ENCODE measurements around the gene PRRC2A. TPM values are rescaled to one million over a fixed set of nuclear protein-coding genes. Genes with fewer than 3 reads are reported as not detected.

Gene PRRC2A
- total RNA-seq, 1 donor from 2014 or later: 290 TPM

- Mint-ChIP-seq H3K27ac (peak overlapping the region; percentile 34), H3K36me3 (peaks cover 35% of the 10 kb centered on the region), H3K27me3 (ENCODE audit: low read depth) (no peaks in the 10 kb centered on the region), H3K4me3 (no peak overlapping the region), H3K4me1 (no peaks in the 10 kb centered on the region), H3K9me3 (no peaks in the 10 kb centered on the region)
- DNase-seq (ENCODE audit: low spot score in 2 of 2, unreplicated experiment in 2 of 2): no peak
- TF ChIP-seq CTCF (IDR thresholded peaks at IDR 0.05; ENCODE audit: unreplicated experiment): no peak
Measured at GRCh38 chr6:31636698-31637596, 16.4 kb downstream of the PRRC2A start.

GRCh38 chr6:31639043-31639442 is 18.5 kb downstream of the PRRC2A start:
- no peaks in the 10 kb centered on the region for H3K4me1 Mint-ChIP-seq
- H3K4me3 Mint-ChIP-seq: no peak overlapping the region
- DNase-seq (ENCODE audit: low spot score in 2 of 2, unreplicated experiment in 2 of 2): no peak
- H3K36me3 Mint-ChIP-seq: peaks cover 35% of the 10 kb centered on the region
- H3K27ac Mint-ChIP-seq: peak overlapping the region; percentile 72
- no peaks in the 10 kb centered on the region for H3K9me3 Mint-ChIP-seq
- no peak for TF ChIP-seq CTCF (IDR thresholded peaks at IDR 0.05; ENCODE audit: unreplicated experiment)
- no peaks in the 10 kb centered on the region for H3K27me3 Mint-ChIP-seq (ENCODE audit: low read depth)

GRCh38 chr6:31639449-31639861 is 18.9 kb downstream of the PRRC2A start:
- Mint-ChIP-seq H3K9me3 (no peaks in the 10 kb centered on the region), H3K36me3 (peaks cover 33% of the 10 kb centered on the region), H3K27ac (no peak overlapping the region), H3K27me3 (ENCODE audit: low read depth) (no peaks in the 10 kb centered on the region), H3K4me1 (no peaks in the 10 kb centered on the region), H3K4me3 (no peak overlapping the region)
- TF ChIP-seq CTCF (IDR thresholded peaks at IDR 0.05; ENCODE audit: unreplicated experiment): no peak
- no peak for DNase-seq (ENCODE audit: low spot score in 2 of 2, unreplicated experiment in 2 of 2)

GRCh38 chr6:31640612-31641011 is 20.1 kb downstream of the PRRC2A start:
- no peaks in the 10 kb centered on the region for H3K4me1 Mint-ChIP-seq

GRCh38 chr6:31641370-31641769 is 20.9 kb downstream of the PRRC2A start:
- H3K4me3 Mint-ChIP-seq: no peak overlapping the region
- H3K4me1 Mint-ChIP-seq: no peaks in the 10 kb centered on the region
- no peak for TF ChIP-seq CTCF (IDR thresholded peaks at IDR 0.05; ENCODE audit: unreplicated experiment)
- H3K27me3 Mint-ChIP-seq (ENCODE audit: low read depth): no peaks in the 10 kb centered on the region
- H3K27ac Mint-ChIP-seq: no peak overlapping the region
- no peaks in the 10 kb centered on the region for H3K9me3 Mint-ChIP-seq
- H3K36me3 Mint-ChIP-seq: peaks cover 33% of the 10 kb centered on the region
- no peak for DNase-seq (ENCODE audit: low spot score in 2 of 2, unreplicated experiment in 2 of 2)

More at GRCh38 chr6:31640612-31641011, 20.1 kb downstream of the PRRC2A start:
- no peak for DNase-seq (ENCODE audit: low spot score in 2 of 2, unreplicated experiment in 2 of 2)
- H3K36me3 Mint-ChIP-seq: peaks cover 34% of the 10 kb centered on the region
- no peak overlapping the region for H3K27ac Mint-ChIP-seq
- H3K9me3 Mint-ChIP-seq: no peaks in the 10 kb centered on the region
- TF ChIP-seq CTCF (IDR thresholded peaks at IDR 0.05; ENCODE audit: unreplicated experiment): no peak
- H3K4me3 Mint-ChIP-seq: no peak overlapping the region
- H3K27me3 Mint-ChIP-seq (ENCODE audit: low read depth): no peaks in the 10 kb centered on the region
